DMS153 (cell line): Measurements from ENCODE around the gene LRRC3.

Source experiments
- DNase-seq: peaks from one replicate; lab custom pipeline; 2025; lab: John Stamatoyannopoulos, UW

The LRRC3 gene

DNA sequence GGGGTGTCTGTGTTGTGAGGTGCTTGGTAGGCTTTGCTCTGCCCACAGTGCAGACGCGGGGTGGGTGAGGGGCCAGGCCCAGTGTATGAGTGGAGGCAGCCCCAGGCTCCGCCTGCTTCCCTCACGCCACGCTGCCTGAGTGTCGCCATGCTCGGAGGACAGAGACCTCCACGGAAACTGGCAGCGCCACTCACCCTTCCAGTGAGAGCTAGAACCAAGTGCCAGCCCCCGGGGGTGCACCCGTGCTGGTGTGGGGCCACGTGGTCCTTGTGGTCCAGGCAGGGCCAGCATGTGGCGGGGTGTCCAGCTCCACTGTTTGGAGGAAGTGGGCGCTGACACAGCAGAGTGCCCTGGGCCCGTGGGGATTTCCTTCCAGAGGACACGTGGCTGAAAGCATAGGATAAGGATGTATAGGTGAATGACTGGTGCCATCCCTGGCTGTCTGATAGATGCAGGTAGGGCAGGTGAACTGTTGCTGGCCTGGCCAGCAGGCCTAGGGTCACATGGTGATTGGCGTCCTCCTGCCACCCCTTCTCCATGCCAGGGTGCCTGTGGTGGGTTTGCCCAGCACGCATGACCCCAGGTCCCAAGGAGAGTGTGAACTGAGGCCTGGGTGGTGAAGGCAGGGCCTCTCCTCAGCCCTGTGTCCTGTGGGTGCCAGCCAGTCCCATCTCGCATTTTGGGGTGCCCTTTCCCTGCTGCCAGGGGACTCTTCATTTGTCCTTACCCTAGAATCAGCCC, 3.8 kb downstream of the LRRC3 start:
- no peak for DNase-seq

- no peak for DNase-seq
These were observed 4.6 kb downstream of the LRRC3 start for GRCh38 chr21:44459712-44460440.

- no peak for DNase-seq
These were observed 5.1 kb downstream of the LRRC3 start for GRCh38 chr21:44460441-44460755.

- DNase-seq, result no peak
These were observed 5.7 kb downstream of the LRRC3 start for GRCh38 chr21:44461005-44461404.

GRCh38 chr21:44461464-44462001, 6.2 kb downstream of the LRRC3 start:
- no peak for DNase-seq

- DNase-seq, result no peak
These were observed 7.0 kb downstream of the LRRC3 start for GRCh38 chr21:44462086-44462833.

- DNase-seq, result no peak
These were observed 7.5 kb downstream of the LRRC3 start for GRCh38 chr21:44462834-44463200.

DNA sequence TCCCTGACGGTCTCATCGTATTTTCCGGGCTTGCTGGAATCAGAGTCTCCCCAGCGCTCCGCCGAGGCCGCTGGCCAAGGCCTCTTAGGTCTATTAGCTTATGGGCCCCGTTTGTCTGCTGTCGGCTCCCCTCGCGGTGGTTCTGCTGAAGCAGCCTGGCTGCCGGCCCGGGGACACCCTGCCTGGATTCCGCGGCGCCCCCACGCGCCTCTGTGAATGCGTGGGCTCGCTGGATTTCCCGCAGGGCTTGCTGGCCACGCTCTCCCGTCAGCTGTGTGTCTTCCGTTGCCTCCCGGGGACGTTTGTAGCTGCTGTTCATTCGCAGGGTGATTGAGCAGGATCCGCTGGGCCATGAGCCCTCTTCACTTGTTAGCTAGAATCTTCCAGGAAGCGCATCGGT, 8.4 kb downstream of the LRRC3 start:
- no peak for DNase-seq

- DNase-seq, result no peak
These were observed 9.0 kb downstream of the LRRC3 start for GRCh38 chr21:44464351-44464750.

- no peak for DNase-seq
These were observed 11.1 kb downstream of the LRRC3 start for GRCh38 chr21:44466351-44466954.

DNA sequence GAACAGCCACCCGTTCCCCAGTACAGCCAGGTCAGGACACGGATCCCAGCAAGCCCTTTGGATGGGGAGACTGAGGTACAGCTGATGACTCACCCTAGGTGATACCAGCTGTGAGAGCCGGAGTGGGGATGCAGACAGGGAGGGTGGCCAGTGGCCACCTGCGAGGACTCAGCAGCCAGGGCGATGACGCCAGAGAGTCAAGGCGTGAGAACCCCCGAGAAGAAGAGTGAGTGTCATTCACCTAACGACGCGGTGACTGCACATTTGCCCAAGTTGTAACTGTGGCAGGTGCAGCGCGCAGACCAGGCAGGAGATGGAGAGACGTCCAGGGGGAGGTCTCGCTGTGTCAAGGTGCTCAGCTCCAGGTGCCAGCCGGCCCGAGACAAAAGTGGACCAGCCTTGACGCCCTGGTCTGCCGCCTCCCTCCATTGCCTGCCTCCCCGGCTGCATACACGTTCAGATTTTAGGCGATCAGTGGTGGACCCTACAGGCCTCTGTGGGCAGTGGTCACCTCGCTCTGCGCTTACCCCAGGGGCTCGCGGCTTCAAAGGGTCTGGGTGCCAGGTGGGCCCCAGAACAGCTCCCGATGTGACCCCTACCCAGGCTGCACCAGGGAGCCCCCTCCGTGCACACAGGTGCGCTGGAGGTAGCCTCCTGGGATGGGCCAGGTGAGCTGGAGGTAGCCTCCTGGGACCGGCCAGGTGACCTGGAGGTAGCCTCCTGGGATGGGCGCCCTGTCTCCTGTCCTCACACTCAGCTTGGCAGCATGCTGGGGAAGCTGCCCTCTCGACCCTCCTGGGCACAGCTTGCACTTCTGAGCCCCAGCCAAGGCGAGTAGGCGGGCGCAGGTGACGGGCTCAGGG, 11.9 kb downstream of the LRRC3 start:
- DNase-seq, result no peak

DNA sequence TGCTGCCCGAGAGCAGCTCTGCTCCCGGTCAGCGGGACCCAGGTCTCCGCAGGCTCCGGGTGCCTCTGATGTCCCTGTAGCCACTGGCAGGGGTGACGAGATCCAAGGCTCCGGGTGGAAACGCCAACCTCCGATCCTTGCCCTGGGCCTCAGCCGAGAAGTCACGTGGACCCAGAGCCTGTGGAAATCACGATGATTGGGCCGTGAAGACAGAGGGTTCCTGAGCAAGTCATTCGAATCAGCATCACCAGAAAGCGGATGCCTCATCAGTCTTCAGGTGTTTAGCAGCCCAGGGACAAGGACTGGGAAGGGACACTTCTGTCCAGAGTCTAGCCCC, 12.5 kb downstream of the LRRC3 start:
- no peak for DNase-seq

DNA sequence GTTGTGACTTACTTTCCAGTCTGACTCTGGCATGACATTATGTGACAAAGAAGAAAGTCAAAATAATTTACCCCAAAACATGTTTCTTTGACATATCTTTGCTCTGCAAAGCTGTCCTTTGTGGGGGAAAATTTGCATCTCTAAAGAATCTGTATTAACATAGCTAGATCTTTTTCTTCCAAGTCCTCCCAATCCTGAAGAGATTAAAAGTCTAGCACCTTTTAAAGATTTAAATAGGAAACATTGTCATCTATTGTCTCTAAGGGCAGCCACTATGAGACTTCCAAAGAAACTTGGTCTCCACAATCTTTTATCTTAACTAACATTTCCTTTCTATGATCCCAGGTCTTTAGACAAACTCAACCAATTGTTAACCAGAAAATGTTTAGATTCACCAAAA, 16.0 kb downstream of the LRRC3 start:
- no peak for DNase-seq

- no peak for DNase-seq
These were observed 16.7 kb downstream of the LRRC3 start for GRCh38 chr21:44471996-44472395.

DNA sequence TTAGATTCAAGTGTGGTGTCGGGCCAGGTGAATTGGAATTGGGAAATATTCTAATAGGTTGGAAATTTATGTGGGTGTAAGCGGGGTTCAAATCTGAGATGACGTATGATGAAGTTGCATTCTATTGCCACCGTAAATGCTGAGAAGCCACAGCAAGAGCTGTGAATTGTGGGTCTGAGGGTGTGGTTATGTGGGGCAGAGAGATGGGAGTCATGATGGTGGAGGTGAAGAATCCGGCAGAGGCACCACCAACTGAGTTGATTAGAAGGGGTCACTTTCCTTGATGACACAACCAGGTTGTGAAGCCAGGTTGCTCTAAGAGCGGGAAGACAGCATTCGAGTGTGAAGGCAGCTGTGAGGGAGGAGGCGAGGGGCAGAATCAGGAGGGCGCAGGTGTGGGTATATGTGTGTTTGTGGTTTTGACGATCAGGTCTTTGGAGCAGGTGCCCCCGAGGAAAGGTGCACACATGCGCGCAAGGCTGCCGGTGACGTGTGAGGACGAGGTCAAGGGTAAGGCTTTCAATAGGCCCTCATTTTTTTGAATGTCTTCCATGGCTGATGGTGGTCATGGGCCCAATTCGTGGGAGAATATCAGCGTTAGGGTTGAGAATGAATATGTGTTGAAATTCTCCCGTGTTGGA, 18.7 kb downstream of the LRRC3 start:
- DNase-seq, result no peak

GRCh38 chr21:44475266-44475845, 20.0 kb downstream of the LRRC3 start:
- no peak for DNase-seq

- no peak for DNase-seq
These were observed 21.8 kb downstream of the LRRC3 start for GRCh38 chr21:44477131-44477530.

DNA sequence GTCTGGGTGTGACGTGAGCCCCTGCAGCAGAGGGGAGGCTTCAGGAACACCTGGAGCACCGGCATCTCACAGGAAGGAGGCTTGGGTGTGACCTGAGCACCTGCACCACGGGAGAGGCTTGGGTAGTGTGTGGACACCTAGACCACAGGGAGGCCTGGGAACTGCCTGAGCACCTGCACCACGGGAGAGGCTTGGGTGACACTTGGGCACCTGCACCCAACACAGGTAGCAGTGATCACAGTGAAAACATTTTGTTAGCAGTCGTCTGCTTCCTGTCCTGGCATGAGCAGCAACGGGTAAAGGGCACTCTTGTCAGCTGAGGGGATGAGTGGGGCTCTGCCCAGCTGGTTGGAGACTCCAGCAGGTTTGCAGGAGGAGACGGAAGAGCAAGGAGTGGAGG, 22.4 kb downstream of the LRRC3 start:
- no peak for DNase-seq

DNA sequence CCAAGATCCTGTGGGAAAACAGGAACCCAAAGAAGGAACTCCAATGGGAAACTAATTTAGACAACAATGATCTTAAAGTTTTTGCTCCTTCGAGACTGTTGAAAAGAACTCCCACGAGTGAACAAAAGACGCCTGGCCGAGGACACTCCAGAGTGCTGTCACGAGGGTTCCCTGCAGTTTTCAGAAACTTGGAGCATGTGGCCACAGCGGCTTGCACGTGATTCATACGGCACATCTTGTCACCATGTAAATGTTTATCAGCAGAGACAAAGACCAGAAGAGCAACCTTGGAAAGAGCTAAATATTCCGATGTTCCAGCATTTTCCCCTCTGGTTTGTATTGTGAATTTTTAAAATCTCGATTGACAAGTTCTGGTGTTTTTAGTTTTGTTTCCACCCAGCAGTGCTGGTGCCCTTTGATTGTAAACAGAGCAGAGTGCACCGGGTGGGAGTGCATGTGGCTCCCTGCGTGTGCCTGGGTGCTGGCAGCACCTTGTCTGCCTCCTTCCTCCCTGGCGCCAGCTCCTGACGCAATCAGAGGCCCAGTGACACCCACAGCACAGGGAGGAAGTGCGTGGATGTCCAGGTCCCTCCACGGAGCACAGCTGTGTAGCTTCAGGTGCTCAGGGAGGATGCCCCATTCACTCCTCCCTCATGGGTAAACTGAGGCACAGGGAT, 23.0 kb downstream of the LRRC3 start:
- no peak for DNase-seq

GRCh38 chr21:44478801-44479167, 23.5 kb downstream of the LRRC3 start:
- DNase-seq, result no peak
